HepG2 (cell line): ENCODE results near the gene TBC1D14. TPM values are rescaled to one million over a fixed set of nuclear protein-coding genes. Genes with fewer than 3 reads are reported as not detected.

Source experiments
- AHR ChIP-seq: IDR thresholded peaks from 2 replicates; pipeline ENCODE4 v1.6.1; 2018; ENCODE audit warnings: missing genetic modification reagents, missing compliant biosample characterization
- AKAP8 ChIP-seq: sonication (generic); formaldehyde crosslinking; IDR thresholded peaks from 2 replicates; pipeline ENCODE4 v1.5.1; 2020; ENCODE audit warnings: mild to moderate bottlenecking, missing genetic modification reagents
- ARNT ChIP-seq: fragments of 450-650 bp; IDR thresholded peaks from 2 replicates; pipeline ENCODE4 v1.6.1; 2017
- FOXK1 ChIP-seq: sonication (generic); formaldehyde crosslinking; IDR thresholded peaks from 2 replicates; pipeline ENCODE4 v1.4.0; 2020; ENCODE audit warnings: low read depth, missing genetic modification reagents, borderline replicate concordance
- NFE2 ChIP-seq: sonication (generic); formaldehyde crosslinking; IDR thresholded peaks from 2 replicates; pipeline ENCODE4 v1.4.0; 2020; ENCODE audit warnings: missing genetic modification reagents
- NFE2L1 ChIP-seq: sonication (generic); formaldehyde crosslinking; IDR thresholded peaks from 2 replicates; pipeline ENCODE4 v1.4.0; 2020; ENCODE audit warnings: missing genetic modification reagents, mild to moderate bottlenecking, borderline replicate concordance
- RXRA ChIP-seq: sonication (generic); formaldehyde crosslinking; IDR thresholded peaks from 2 replicates; pipeline ENCODE4 v1.5.1; 2020; ENCODE audit warnings: missing genetic modification reagents
- ZNF432 ChIP-seq: sonication (generic); formaldehyde crosslinking; IDR thresholded peaks from 2 replicates; pipeline ENCODE4 v1.5.0; 2020; ENCODE audit warnings: missing genetic modification reagents, mild to moderate bottlenecking, borderline replicate concordance
- ZNF883 ChIP-seq: sonication (generic); formaldehyde crosslinking; IDR thresholded peaks from 2 replicates; pipeline ENCODE4 v1.5.1; 2020; ENCODE audit warnings: mild to moderate bottlenecking, missing genetic modification reagents; ENCODE audit errors: not compliant biosample characterization
- polyA plus RNA-seq, 8 experiments: library from polyadenylated mRNA; depleted of rRNA in 3 of 8; stranded (reverse) in 7 of 8; unstranded in 1 of 8; fragments of >200 nt; fragmentation: Illumina TruSeq in 4 of 8; extraction: Trizol in 4 of 8; gene quantifications; 2 replicates each; pipeline versions ENCODE4 v1.2.1 to v1.2.3, GENCODE V29; 2011 to 2016; ENCODE audit warnings: low read depth in 4 of 8, missing spikeins in 1 of 8, mixed read lengths in 1 of 8; ENCODE audit not compliant: insufficient read depth in 1 of 8
- total RNA-seq, 5 experiments: library from RNA; depleted of rRNA; stranded (reverse); fragments of >200 nt; fragmentation: Illumina TruSeq; extraction: Trizol; gene quantifications; 2 replicates each; pipeline ENCODE4 v1.2.3, GENCODE V29; 2016; ENCODE audit warnings: low read depth in 1 of 5
- TF ChIP-seq, protein P1 (sequence below): sonication (generic); formaldehyde crosslinking; IDR thresholded peaks from 2 replicates; pipeline ENCODE4 v1.5.0; 2020; ENCODE audit warnings: mild to moderate bottlenecking, missing genetic modification reagents, borderline replicate concordance
- TF ChIP-seq, protein P2 (sequence below): sonication (generic); formaldehyde crosslinking; IDR thresholded peaks from 2 replicates; pipeline ENCODE4 v1.8.1; 2023; ENCODE audit warnings: mild to moderate bottlenecking, missing genetic modification reagents, borderline replicate concordance
- TF ChIP-seq, protein P3 (sequence below): fragments of 450-650 bp; IDR thresholded peaks from 2 replicates; pipeline ENCODE4 v1.6.1; 2016
- TF ChIP-seq, protein P4 (sequence below): sonication (generic); formaldehyde crosslinking; IDR thresholded peaks from 2 replicates; pipeline ENCODE4 v1.4.0; 2020; ENCODE audit warnings: missing genetic modification reagents; ENCODE audit errors: not compliant biosample characterization
- TF ChIP-seq, protein P5 (sequence below): sonication (generic); formaldehyde crosslinking; IDR thresholded peaks from 2 replicates; pipeline ENCODE4 v1.5.1; 2020; ENCODE audit warnings: missing genetic modification reagents, mild to moderate bottlenecking, borderline replicate concordance
- TF ChIP-seq, protein P6 (sequence below): sonication (generic); formaldehyde crosslinking; IDR thresholded peaks from 2 replicates; pipeline ENCODE4 v1.5.1; 2020; ENCODE audit warnings: missing genetic modification reagents, mild to moderate bottlenecking, borderline replicate concordance

Gene TBC1D14
- total and polyA plus RNA-seq, 2 of the 13 experiments (the other 11 are each of a cell fraction or from before 2014, with no cell fraction given), result 29.5 to 46.5 TPM

DNA sequence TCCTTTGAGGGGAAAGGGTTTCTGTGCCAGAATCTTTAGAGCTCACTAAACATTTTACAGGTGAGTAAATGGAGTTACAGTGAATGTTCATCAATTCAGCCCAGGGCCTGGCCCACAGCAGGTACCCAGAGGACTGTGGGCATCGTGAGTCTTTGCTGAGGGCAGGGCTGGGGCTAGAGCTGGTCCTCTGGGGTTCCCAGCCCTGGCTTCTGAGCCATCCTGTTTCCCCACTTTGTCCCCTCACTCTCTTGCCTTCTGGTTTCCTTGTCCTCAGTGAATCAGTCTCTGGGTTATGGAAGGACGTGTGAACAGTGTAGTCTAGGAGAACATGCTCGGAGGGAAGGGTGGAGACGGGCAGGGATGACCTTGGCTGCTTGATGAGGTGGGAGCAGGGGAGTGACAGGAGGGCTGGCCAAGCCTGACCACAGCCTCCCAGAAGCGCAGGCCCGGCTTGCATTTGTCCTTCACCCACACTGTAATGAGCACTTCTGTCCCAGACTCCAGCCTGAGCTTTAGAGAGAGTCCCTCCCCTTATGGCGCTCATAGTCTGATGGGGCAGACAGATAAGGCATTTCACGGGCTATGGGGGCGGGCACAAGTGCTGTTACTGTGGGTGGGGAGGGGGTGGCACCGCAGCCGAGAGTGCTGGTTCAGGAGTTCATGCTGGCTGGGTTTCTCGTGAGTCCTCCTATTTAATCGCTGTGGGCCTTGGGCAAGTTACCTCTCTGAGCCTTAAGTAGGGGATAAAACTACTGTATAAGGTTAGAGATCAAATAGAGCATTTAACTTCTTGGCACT lies 17.3 kb downstream of the TBC1D14 start (continued):
- TF ChIP-seq, protein P1, sequence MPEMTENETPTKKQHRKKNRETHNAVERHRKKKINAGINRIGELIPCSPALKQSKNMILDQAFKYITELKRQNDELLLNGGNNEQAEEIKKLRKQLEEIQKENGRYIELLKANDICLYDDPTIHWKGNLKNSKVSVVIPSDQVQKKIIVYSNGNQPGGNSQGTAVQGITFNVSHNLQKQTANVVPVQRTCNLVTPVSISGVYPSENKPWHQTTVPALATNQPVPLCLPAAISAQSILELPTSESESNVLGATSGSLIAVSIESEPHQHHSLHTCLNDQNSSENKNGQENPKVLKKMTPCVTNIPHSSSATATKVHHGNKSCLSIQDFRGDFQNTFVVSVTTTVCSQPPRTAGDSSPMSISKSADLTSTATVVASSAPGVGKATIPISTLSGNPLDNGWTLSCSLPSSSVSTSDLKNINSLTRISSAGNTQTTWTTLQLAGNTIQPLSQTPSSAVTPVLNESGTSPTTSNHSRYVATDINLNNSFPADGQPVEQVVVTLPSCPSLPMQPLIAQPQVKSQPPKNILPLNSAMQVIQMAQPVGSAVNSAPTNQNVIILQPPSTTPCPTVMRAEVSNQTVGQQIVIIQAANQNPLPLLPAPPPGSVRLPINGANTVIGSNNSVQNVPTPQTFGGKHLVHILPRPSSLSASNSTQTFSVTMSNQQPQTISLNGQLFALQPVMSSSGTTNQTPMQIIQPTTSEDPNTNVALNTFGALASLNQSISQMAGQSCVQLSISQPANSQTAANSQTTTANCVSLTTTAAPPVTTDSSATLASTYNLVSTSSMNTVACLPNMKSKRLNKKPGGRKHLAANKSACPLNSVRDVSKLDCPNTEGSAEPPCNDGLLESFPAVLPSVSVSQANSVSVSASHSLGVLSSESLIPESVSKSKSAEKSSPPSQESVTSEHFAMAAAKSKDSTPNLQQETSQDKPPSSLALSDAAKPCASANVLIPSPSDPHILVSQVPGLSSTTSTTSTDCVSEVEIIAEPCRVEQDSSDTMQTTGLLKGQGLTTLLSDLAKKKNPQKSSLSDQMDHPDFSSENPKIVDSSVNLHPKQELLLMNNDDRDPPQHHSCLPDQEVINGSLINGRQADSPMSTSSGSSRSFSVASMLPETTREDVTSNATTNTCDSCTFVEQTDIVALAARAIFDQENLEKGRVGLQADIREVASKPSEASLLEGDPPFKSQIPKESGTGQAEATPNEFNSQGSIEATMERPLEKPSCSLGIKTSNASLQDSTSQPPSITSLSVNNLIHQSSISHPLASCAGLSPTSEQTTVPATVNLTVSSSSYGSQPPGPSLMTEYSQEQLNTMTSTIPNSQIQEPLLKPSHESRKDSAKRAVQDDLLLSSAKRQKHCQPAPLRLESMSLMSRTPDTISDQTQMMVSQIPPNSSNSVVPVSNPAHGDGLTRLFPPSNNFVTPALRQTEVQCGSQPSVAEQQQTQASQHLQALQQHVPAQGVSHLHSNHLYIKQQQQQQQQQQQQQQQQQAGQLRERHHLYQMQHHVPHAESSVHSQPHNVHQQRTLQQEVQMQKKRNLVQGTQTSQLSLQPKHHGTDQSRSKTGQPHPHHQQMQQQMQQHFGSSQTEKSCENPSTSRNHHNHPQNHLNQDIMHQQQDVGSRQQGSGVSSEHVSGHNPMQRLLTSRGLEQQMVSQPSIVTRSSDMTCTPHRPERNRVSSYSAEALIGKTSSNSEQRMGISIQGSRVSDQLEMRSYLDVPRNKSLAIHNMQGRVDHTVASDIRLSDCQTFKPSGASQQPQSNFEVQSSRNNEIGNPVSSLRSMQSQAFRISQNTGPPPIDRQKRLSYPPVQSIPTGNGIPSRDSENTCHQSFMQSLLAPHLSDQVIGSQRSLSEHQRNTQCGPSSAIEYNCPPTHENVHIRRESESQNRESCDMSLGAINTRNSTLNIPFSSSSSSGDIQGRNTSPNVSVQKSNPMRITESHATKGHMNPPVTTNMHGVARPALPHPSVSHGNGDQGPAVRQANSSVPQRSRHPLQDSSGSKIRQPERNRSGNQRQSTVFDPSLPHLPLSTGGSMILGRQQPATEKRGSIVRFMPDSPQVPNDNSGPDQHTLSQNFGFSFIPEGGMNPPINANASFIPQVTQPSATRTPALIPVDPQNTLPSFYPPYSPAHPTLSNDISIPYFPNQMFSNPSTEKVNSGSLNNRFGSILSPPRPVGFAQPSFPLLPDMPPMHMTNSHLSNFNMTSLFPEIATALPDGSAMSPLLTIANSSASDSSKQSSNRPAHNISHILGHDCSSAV (CRISPR knock-in tag), result no peak
- TF ChIP-seq, protein P2, sequence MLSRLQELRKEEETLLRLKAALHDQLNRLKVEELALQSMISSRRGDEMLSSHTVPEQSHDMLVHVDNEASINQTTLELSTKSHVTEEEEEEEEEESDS, result no peak
- TF ChIP-seq, protein P3, sequence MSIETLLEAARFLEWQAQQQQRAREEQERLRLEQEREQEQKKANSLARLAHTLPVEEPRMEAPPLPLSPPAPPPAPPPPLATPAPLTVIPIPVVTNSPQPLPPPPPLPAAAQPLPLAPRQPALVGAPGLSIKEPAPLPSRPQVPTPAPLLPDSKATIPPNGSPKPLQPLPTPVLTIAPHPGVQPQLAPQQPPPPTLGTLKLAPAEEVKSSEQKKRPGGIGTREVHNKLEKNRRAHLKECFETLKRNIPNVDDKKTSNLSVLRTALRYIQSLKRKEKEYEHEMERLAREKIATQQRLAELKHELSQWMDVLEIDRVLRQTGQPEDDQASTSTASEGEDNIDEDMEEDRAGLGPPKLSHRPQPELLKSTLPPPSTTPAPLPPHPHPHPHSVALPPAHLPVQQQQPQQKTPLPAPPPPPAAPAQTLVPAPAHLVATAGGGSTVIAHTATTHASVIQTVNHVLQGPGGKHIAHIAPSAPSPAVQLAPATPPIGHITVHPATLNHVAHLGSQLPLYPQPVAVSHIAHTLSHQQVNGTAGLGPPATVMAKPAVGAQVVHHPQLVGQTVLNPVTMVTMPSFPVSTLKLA, result no peak
- no peak for TF ChIP-seq NFE2 (CRISPR knock-in tag)
- TF ChIP-seq ZNF883, result no peak
- TF ChIP-seq AHR (CRISPR knock-in tag), result 0 out of 2 replicates have a peak, but pooled peaks have one; percentile 41
- 0 out of 2 replicates have a peak, but pooled peaks have one; percentile 53 for TF ChIP-seq AKAP8 (CRISPR knock-in tag)
- TF ChIP-seq ZNF432 (CRISPR knock-in tag), result no peak
- TF ChIP-seq, protein P4, sequence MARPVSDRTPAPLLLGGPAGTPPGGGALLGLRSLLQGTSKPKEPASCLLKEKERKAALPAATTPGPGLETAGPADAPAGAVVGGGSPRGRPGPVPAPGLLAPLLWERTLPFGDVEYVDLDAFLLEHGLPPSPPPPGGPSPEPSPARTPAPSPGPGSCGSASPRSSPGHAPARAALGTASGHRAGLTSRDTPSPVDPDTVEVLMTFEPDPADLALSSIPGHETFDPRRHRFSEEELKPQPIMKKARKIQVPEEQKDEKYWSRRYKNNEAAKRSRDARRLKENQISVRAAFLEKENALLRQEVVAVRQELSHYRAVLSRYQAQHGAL (CRISPR knock-in tag), result no peak
- TF ChIP-seq, protein P5, sequence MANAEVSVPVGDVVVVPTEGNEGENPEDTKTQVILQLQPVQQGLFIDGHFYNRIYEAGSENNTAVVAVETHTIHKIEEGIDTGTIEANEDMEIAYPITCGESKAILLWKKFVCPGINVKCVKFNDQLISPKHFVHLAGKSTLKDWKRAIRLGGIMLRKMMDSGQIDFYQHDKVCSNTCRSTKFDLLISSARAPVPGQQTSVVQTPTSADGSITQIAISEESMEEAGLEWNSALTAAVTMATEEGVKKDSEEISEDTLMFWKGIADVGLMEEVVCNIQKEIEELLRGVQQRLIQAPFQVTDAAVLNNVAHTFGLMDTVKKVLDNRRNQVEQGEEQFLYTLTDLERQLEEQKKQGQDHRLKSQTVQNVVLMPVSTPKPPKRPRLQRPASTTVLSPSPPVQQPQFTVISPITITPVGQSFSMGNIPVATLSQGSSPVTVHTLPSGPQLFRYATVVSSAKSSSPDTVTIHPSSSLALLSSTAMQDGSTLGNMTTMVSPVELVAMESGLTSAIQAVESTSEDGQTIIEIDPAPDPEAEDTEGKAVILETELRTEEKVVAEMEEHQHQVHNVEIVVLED (CRISPR knock-in tag), result no peak
- no peak for TF ChIP-seq NFE2L1 (CRISPR knock-in tag)
- no peak for TF ChIP-seq FOXK1 (CRISPR knock-in tag)
- no peak for TF ChIP-seq ARNT
- TF ChIP-seq RXRA (CRISPR knock-in tag), result peak; percentile 72; the same call in 1 of the 2 replicates
- TF ChIP-seq, protein P6, sequence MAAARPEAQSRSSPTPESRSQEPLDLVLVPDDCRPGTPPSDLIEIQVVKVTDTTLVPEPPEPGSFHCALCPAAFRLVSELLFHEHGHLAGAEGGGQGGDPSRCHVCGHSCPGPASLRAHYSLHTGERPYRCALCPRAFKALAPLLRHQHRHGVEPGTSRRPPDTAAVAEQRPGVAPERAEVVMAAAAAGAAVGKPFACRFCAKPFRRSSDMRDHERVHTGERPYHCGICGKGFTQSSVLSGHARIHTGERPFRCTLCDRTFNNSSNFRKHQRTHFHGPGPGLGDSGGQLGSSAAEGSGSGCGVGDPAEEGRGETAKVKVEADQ (CRISPR knock-in tag), result no peak
